Vagina (tissue), 2 donors: ENCODE data around the gene AKAP6.

Experiments
- POLR2A ChIP-seq, 2 donors: fragments of 450-650 bp; IDR thresholded peaks; one replicate each; pipeline ENCODE4 v1.6.1; 2017; ENCODE audit warnings: antibody characterized with exemption in 2 of 2, mild to moderate bottlenecking in 2 of 2, moderate library complexity in 2 of 2
- POLR2AphosphoS5 ChIP-seq, 2 donors: sonication (generic); formaldehyde crosslinking; IDR thresholded peaks; one replicate each; pipeline ENCODE4 v1.9.0; 2017; ENCODE audit warnings: antibody characterized with exemption in 2 of 2, mild to moderate bottlenecking in 2 of 2, low read depth in 1 of 2; ENCODE audit not compliant: insufficient read depth in 1 of 2
- TF ChIP-seq, protein P1 (sequence below), 3 experiments: fragments of 450-650 bp in 2 of 3; fragments of 200-600 bp in 1 of 3; sonication (generic) in 1 of 3; IDR thresholded peaks; one replicate each; pipeline ENCODE4 v1.5.1; 2017 to 2019; ENCODE audit warnings: antibody characterized with exemption in 3 of 3, mild to moderate bottlenecking in 2 of 3, moderate library complexity in 2 of 3

DNA sequence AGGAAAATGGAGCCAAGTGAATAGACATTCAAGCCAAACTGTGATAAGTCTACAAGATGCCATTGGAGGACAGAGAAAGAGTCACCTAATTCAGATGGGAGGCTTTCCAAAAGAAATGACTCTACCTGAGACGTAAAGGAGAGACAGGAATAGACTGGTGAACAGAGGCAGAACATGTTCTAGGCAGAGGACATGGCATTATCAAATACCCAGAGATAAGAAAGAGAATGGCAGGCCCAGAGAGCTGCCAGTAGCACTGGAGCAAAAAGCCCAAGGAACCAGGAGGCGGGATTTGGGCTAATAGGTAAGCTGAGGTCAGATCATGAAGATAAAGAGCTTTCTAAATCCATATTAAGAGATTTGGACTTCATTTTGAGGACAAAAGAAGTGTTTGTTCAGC lies 207.1 kb downstream of the AKAP6 start:
- TF ChIP-seq, protein P1, sequence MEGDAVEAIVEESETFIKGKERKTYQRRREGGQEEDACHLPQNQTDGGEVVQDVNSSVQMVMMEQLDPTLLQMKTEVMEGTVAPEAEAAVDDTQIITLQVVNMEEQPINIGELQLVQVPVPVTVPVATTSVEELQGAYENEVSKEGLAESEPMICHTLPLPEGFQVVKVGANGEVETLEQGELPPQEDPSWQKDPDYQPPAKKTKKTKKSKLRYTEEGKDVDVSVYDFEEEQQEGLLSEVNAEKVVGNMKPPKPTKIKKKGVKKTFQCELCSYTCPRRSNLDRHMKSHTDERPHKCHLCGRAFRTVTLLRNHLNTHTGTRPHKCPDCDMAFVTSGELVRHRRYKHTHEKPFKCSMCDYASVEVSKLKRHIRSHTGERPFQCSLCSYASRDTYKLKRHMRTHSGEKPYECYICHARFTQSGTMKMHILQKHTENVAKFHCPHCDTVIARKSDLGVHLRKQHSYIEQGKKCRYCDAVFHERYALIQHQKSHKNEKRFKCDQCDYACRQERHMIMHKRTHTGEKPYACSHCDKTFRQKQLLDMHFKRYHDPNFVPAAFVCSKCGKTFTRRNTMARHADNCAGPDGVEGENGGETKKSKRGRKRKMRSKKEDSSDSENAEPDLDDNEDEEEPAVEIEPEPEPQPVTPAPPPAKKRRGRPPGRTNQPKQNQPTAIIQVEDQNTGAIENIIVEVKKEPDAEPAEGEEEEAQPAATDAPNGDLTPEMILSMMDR (IDR thresholded peaks at IDR 0.05), result no peak
- TF ChIP-seq POLR2AphosphoS5 (IDR thresholded peaks at IDR 0.05; ENCODE audit: insufficient read depth in 1 of 2, low read depth in 1 of 2), result no peak
- TF ChIP-seq POLR2A (IDR thresholded peaks at IDR 0.05), result no peak
